CD14-positive monocyte (primary cell): ENCODE results near the gene WIPF1. TPM values are rescaled to one million over a fixed set of nuclear protein-coding genes. Genes with fewer than 3 reads are reported as not detected.

Experiments used
- DNase-seq, 3 donors: peaks; one replicate each; pipeline ENCODE4 v3.0.0-alpha.2; 2011 to 2022
- H2AFZ ChIP-seq: 2 replicates; pipeline ENCODE4 v1.6.0; 2012; ENCODE audit warnings: mild to moderate bottlenecking, low read depth, low read length, inconsistent platforms; ENCODE audit not compliant: insufficient read depth, poor library complexity, severe bottlenecking
- H3K27ac ChIP-seq, 2 donors: 1 replicate in 1 of 2; 2 replicates in 1 of 2; pipeline ENCODE4 v1.5.1; 2012 to 2013; ENCODE audit warnings: low read length in 2 of 2, control low read depth in 1 of 2, inconsistent platforms in 1 of 2, low read depth in 1 of 2, mild to moderate bottlenecking in 1 of 2
- H3K27me3 ChIP-seq, 2 donors: one replicate each; pipeline versions ENCODE4 v1.6.0 to v1.6.1; 2011 to 2013; ENCODE audit warnings: low read length in 2 of 2; ENCODE audit not compliant: control insufficient read depth in 2 of 2, insufficient read depth in 2 of 2
- H3K36me3 ChIP-seq, 2 donors: replicated peaks in 1 of 2; 1 replicate in 1 of 2; 2 replicates in 1 of 2; pipeline versions ENCODE4 v1.5.1 to v1.6.1; 2012 to 2013; ENCODE audit warnings: low read length in 2 of 2, control low read depth in 1 of 2, inconsistent platforms in 1 of 2, mild to moderate bottlenecking in 1 of 2; ENCODE audit not compliant: insufficient read depth in 2 of 2, control insufficient read depth in 1 of 2
- H3K4me1 ChIP-seq, 2 donors: 1 replicate in 1 of 2; 2 replicates in 1 of 2; pipeline versions ENCODE4 v1.5.1 to v1.6.1; 2012 to 2013; ENCODE audit warnings: low read length in 2 of 2, control low read depth in 1 of 2, inconsistent platforms in 1 of 2, mild to moderate bottlenecking in 1 of 2, moderate library complexity in 1 of 2; ENCODE audit not compliant: insufficient read depth in 2 of 2, control insufficient read depth in 1 of 2
- H3K4me2 ChIP-seq: replicated peaks from 2 replicates; pipeline ENCODE3; 2012; ENCODE audit warnings: low read length, moderate library complexity, mild to moderate bottlenecking; ENCODE audit not compliant: poor library complexity, severe bottlenecking; ENCODE audit errors: extremely low read depth
- H3K4me3 ChIP-seq, 3 experiments: fragments of 200-600 bp in 1 of 3; sonication (generic) in 1 of 3; replicated peaks in 1 of 3; 1 replicate in 2 of 3; 2 replicates in 1 of 3; pipeline ENCODE4 v1.5.1; 2011 to 2013; ENCODE audit warnings: low read length in 3 of 3, mild to moderate bottlenecking in 3 of 3, control low read depth in 2 of 3, low read depth in 2 of 3, inconsistent platforms in 1 of 3, moderate library complexity in 1 of 3
- H3K79me2 ChIP-seq: 2 replicates; pipeline ENCODE4 v1.6.0; 2012; ENCODE audit warnings: mild to moderate bottlenecking, control low read depth, inconsistent platforms, low read length, moderate library complexity; ENCODE audit not compliant: insufficient read depth
- H3K9ac ChIP-seq: 2 replicates; pipeline ENCODE4 v1.6.0; 2017; ENCODE audit warnings: low read length, mild to moderate bottlenecking; ENCODE audit not compliant: insufficient read depth, poor library complexity, severe bottlenecking
- H3K9me3 ChIP-seq, 2 donors: replicated peaks in 1 of 2; 1 replicate in 1 of 2; 2 replicates in 1 of 2; pipeline versions ENCODE4 v1.5.1 to v1.6.1; 2012 to 2013; ENCODE audit warnings: low read length in 2 of 2, control low read depth in 1 of 2; ENCODE audit not compliant: control insufficient read depth in 1 of 2, insufficient read depth in 1 of 2
- H4K20me1 ChIP-seq: 2 replicates; pipeline ENCODE4 v1.6.0; 2012; ENCODE audit warnings: mild to moderate bottlenecking, low read length, control low read depth, moderate library complexity; ENCODE audit not compliant: insufficient read depth
- H3K27ac Mint-ChIP-seq, 7 donors: one replicate each; pipeline ENCODE4 v1.8.0; 2020; ENCODE audit warnings: mild to moderate bottlenecking in 7 of 7, mixed read lengths in 7 of 7, moderate library complexity in 6 of 7, inconsistent platforms in 2 of 7
- H3K27me3 Mint-ChIP-seq, 3 donors: one replicate each; pipeline ENCODE4 v1.8.0; 2021 to 2022; ENCODE audit warnings: low read depth in 3 of 3, mild to moderate bottlenecking in 3 of 3, mixed read lengths in 3 of 3, moderate library complexity in 3 of 3, inconsistent platforms in 1 of 3
- H3K36me3 Mint-ChIP-seq, 2 donors: one replicate each; pipeline ENCODE4 v1.8.0; 2020; ENCODE audit warnings: mixed read lengths in 2 of 2, inconsistent platforms in 1 of 2, mild to moderate bottlenecking in 1 of 2
- H3K4me1 Mint-ChIP-seq: one replicate; pipeline ENCODE4 v1.8.0; 2020; ENCODE audit warnings: mild to moderate bottlenecking, mixed read lengths
- H3K4me3 Mint-ChIP-seq, 2 donors: one replicate each; pipeline ENCODE4 v1.8.0; 2020; ENCODE audit warnings: mild to moderate bottlenecking in 2 of 2, mixed read lengths in 2 of 2, moderate library complexity in 1 of 2
- H3K9me3 Mint-ChIP-seq, 7 donors: one replicate each; pipeline ENCODE4 v1.8.0; 2020 to 2022; ENCODE audit warnings: mixed read lengths in 7 of 7, mild to moderate bottlenecking in 6 of 7, moderate library complexity in 6 of 7, inconsistent platforms in 2 of 7
- WGBS: methylation state at CpG from one replicate; pipeline ENCODE4 v1.1.5; 2013; ENCODE audit warnings: missing lambda C conversion rate; ENCODE audit not compliant: insufficient coverage; 5-methylcytosine and 5-hydroxymethylcytosine counted together
- intact Hi-C, 2 donors: fragments of 100-400 bp; cut with micrococcal nuclease; formaldehyde crosslinking; loops; one replicate each; pipeline versions ENCODE4 v1.15.0 to v1.15.1; 2023
- polyA plus RNA-seq, 3 donors: library from polyadenylated mRNA; depleted of rRNA in 1 of 3; unstranded in 2 of 3; stranded (reverse) in 1 of 3; fragments of 300-500 nt in 2 of 3; fragments of >200 nt in 1 of 3; fragmentation: Illumina TruSeq in 2 of 3; gene quantifications; 1 replicate in 2 of 3; 2 replicates in 1 of 3; pipeline ENCODE4 v1.2.3, GENCODE V29; 2012 to 2021
- TF ChIP-seq, protein P1 (sequence below): fragments of 200-600 bp; IDR thresholded peaks from one replicate; pipeline ENCODE4 v1.8.0; 2022; ENCODE audit warnings: antibody characterized with exemption, mild to moderate bottlenecking

The WIPF1 gene
- polyA plus RNA-seq, 3 donors: 43.9 to 126 (median 74.3) TPM

DNA sequence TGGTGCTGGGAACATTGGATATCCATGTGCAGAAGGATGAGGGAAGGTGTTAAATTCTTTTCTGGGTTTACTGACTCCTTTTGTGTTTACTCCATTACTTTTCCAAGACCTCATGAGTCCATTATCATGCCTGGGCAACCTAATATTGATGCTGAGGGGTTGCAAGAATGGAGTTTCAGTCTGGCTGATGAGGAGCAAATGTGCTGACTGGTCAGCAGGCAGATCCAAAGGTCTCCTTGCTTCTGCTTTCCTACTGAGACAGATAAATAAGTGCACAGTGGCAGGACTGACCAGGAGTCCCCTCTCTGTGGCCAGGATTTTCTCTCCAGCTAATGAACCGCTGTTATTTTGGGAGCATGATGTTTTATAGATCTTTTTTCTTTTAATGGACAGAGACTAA, 43.6 kb upstream of the WIPF1 start:
- Mint-ChIP-seq H3K4me1 (peaks cover 8% of the 10 kb centered on the region), H3K36me3 (peaks cover 2 to 3% of the 10 kb centered on the region in 2 donors), H3K27me3 (peaks cover 0 to 2% (median 0%) of the 10 kb centered on the region in 3 donors), H3K4me3 (no peak overlapping the region), H3K9me3 (peaks cover 0 to 8% (median 4%) of the 10 kb centered on the region in 7 donors), H3K27ac (no peak overlapping the region)
- WGBS: no CpG with 5 or more reads among the region's 1 CpG
- Histone ChIP-seq H3K9me3 (no peaks in the 10 kb centered on the region), H3K4me1 (peaks cover 0 to 5% of the 10 kb centered on the region in 2 donors), H2AFZ (no peak overlapping the region), H3K4me3 (no peak overlapping the region), H3K27me3 (no peaks in the 10 kb centered on the region), H4K20me1 (no peaks in the 10 kb centered on the region), H3K27ac (no peak overlapping the region), H3K79me2 (no peaks in the 10 kb centered on the region), H3K9ac (no peak overlapping the region), H3K4me2 (no peak overlapping the region), H3K36me3 (no peaks in the 10 kb centered on the region)
- intact Hi-C loops: no loop called here
- DNase-seq: no peak
- TF ChIP-seq, protein P1, sequence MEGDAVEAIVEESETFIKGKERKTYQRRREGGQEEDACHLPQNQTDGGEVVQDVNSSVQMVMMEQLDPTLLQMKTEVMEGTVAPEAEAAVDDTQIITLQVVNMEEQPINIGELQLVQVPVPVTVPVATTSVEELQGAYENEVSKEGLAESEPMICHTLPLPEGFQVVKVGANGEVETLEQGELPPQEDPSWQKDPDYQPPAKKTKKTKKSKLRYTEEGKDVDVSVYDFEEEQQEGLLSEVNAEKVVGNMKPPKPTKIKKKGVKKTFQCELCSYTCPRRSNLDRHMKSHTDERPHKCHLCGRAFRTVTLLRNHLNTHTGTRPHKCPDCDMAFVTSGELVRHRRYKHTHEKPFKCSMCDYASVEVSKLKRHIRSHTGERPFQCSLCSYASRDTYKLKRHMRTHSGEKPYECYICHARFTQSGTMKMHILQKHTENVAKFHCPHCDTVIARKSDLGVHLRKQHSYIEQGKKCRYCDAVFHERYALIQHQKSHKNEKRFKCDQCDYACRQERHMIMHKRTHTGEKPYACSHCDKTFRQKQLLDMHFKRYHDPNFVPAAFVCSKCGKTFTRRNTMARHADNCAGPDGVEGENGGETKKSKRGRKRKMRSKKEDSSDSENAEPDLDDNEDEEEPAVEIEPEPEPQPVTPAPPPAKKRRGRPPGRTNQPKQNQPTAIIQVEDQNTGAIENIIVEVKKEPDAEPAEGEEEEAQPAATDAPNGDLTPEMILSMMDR: no peak

DNA sequence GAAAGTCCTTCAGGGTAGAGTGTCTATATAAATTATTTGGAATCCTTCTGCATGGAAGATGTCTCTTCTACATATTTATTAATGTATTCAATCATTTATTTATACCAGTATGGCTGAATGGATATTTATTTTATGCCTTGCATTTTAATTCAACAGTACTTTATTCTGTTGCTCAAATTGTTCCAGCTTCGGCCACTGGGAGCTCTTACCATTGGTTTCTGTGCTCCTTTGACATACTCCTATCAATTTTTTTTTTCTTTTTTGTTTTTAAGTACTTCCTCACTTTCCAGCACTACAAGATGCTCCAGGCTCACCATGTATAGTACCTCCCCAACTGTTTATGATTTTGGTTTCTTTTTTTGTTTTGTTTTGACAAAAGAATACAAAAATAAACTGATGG, 39.4 kb upstream of the WIPF1 start:
- H3K4me3 Mint-ChIP-seq: no peak overlapping the region
- H3K27me3 ChIP-seq: no peaks in the 10 kb centered on the region
- H3K9ac ChIP-seq: no peak overlapping the region
- no peak overlapping the region for H2AFZ ChIP-seq
- H4K20me1 ChIP-seq: peaks cover 10% of the 10 kb centered on the region
- no peak overlapping the region for H3K4me3 ChIP-seq
- H3K36me3 Mint-ChIP-seq: peaks cover 2 to 8% of the 10 kb centered on the region in 2 donors
- no peaks in the 10 kb centered on the region for H3K9me3 ChIP-seq
- no peaks in the 10 kb centered on the region for H3K36me3 ChIP-seq
- no peak overlapping the region for H3K27ac ChIP-seq
- H3K9me3 Mint-ChIP-seq: no peaks in the 10 kb centered on the region
- peaks cover 28% of the 10 kb centered on the region for H3K4me1 Mint-ChIP-seq
- WGBS: no CpG with 5 or more reads among the region's 1 CpG
- H3K79me2 ChIP-seq: peaks cover 30% of the 10 kb centered on the region
- no peak for DNase-seq
- no peak overlapping the region for H3K4me2 ChIP-seq
- intact Hi-C loops: loop anchor here in 1 of 2 donors (10.0 kb wide), 1 partner anchor 48 kb away; no protein-coding TSS in a partner anchor
- peaks cover 22 to 24% of the 10 kb centered on the region in 2 donors for H3K4me1 ChIP-seq
- H3K27me3 Mint-ChIP-seq: peaks cover 0 to 2% (median 0%) of the 10 kb centered on the region in 3 donors
- TF ChIP-seq, protein P1: peak; percentile 8
- H3K27ac Mint-ChIP-seq: no peak overlapping the region
